Gastrocnemius medialis (tissue), 4 donors: Measurements from ENCODE around the gene DCAF6.

Source experiments
- CTCF ChIP-seq, 5 experiments: fragments of 450-650 bp in 3 of 5; fragments of 200-600 bp in 2 of 5; sonication (generic) in 2 of 5; IDR thresholded peaks in 4 of 5; conservative IDR thresholded peaks in 1 of 5; 1 replicate in 4 of 5; 2 replicates in 1 of 5; pipeline ENCODE4 v1.5.1; 2016 to 2019; ENCODE audit warnings: antibody characterized with exemption in 5 of 5, mild to moderate bottlenecking in 3 of 5, moderate library complexity in 3 of 5
- POLR2A ChIP-seq, 2 donors: fragments of 450-650 bp; IDR thresholded peaks; one replicate each; pipeline ENCODE4 v1.6.1; 2017; ENCODE audit warnings: antibody characterized with exemption in 2 of 2, mild to moderate bottlenecking in 2 of 2, moderate library complexity in 2 of 2

- no peak for TF ChIP-seq POLR2A (IDR thresholded peaks at IDR 0.05)
- TF ChIP-seq CTCF (IDR thresholded peaks at IDR 0.05 in 4 of 5, conservative IDR thresholded peaks at IDR 0.05 in 1 of 5), result no peak
Observed at GRCh38 chr1:168091720-168092550, 155.5 kb downstream of the DCAF6 start.
